H1 (cell line): ENCODE measurements around the gene DKK2. TPM values are rescaled to one million over a fixed set of nuclear protein-coding genes. Genes with fewer than 3 reads are reported as not detected.

Experiments
- CTCF ChIA-PET: fragments of 300-600 bp; sonication (Branson Sonifier 250); formaldehyde crosslinking; loops from one replicate; lab custom pipeline; 2021; ENCODE audit not compliant: partially characterized antibody; lab: Charles Lee
- POLR2A ChIA-PET: fragments of 300-600 bp; sonication (Branson Sonifier 250); formaldehyde crosslinking; loops from one replicate; lab custom pipeline; 2021; ENCODE audit warnings: inconsistent platforms; ENCODE audit not compliant: partially characterized antibody; lab: Charles Lee
- DNase-seq, 2 experiments: peaks; one replicate each; pipeline versions ENCODE4 v3.0.0 to v3.0.0-alpha.2; 2010 to 2022; ENCODE audit warnings: low spot score in 2 of 2, low read depth in 1 of 2, mixed read lengths in 1 of 2
- FAIRE-seq: peaks from 2 replicates; lab custom pipeline; 2011; peaks lifted over from hg19 to GRCh38; lab: Jason Lieb, UNC
- H2AFZ ChIP-seq: 2 replicates; pipeline ENCODE4 v1.8.1; 2012; ENCODE audit warnings: low read length, inconsistent platforms
- H2AK5ac ChIP-seq: 2 replicates; pipeline ENCODE4 v1.6.1; 2013; ENCODE audit warnings: low read depth, low read length
- H2BK120ac ChIP-seq: replicated peaks from 2 replicates; pipeline ENCODE3; 2013; ENCODE audit warnings: low read depth, low read length, inconsistent platforms
- H2BK12ac ChIP-seq: 2 replicates; pipeline ENCODE4 v1.6.1; 2013; ENCODE audit warnings: low read depth, low read length
- H2BK15ac ChIP-seq: 2 replicates; pipeline ENCODE4 v1.6.1; 2013; ENCODE audit warnings: low read length
- H2BK20ac ChIP-seq: 2 replicates; pipeline ENCODE4 v1.6.1; 2013; ENCODE audit warnings: low read length
- H2BK5ac ChIP-seq: 2 replicates; pipeline ENCODE4 v1.6.1; 2013; ENCODE audit warnings: low read depth, low read length
- H3K14ac ChIP-seq: 2 replicates; pipeline ENCODE4 v1.6.1; 2013; ENCODE audit warnings: inconsistent platforms; ENCODE audit not compliant: insufficient read length
- H3K18ac ChIP-seq: 2 replicates; pipeline ENCODE4 v1.6.1; 2013; ENCODE audit warnings: low read length; ENCODE audit errors: extremely low read depth
- H3K23ac ChIP-seq: 2 replicates; pipeline ENCODE4 v1.6.1; 2013; ENCODE audit warnings: inconsistent platforms; ENCODE audit not compliant: insufficient read length
- H3K23me2 ChIP-seq: 2 replicates; pipeline ENCODE4 v1.6.1; 2013; ENCODE audit warnings: low read depth, low read length
- H3K27ac ChIP-seq: 2 replicates; pipeline ENCODE4 v1.6.1; 2011; ENCODE audit warnings: low read depth, low read length, inconsistent platforms
- H3K27me3 ChIP-seq, 4 experiments: replicated peaks in 1 of 4; 1 replicate in 1 of 4; 2 replicates in 3 of 4; pipeline versions ENCODE4 v1.6.1 to v1.8.1; 2011 to 2013; ENCODE audit warnings: low read length in 3 of 4, mild to moderate bottlenecking in 3 of 4, inconsistent platforms in 2 of 4, mixed read lengths in 2 of 4, moderate library complexity in 1 of 4; ENCODE audit not compliant: control insufficient read depth in 3 of 4, insufficient read depth in 3 of 4; ENCODE audit errors: extremely low read depth in 1 of 4
- H3K36me3 ChIP-seq, 4 experiments: 2 replicates each; pipeline versions ENCODE4 v1.6.1 to v1.8.1; 2011 to 2013; ENCODE audit warnings: mild to moderate bottlenecking in 4 of 4, low read length in 3 of 4, moderate library complexity in 2 of 4, control low read depth in 1 of 4, inconsistent platforms in 1 of 4; ENCODE audit not compliant: insufficient read depth in 4 of 4, control insufficient read depth in 2 of 4
- H3K4ac ChIP-seq: replicated peaks from 2 replicates; pipeline ENCODE3; 2013; ENCODE audit warnings: low read length, low read depth, mixed read lengths, inconsistent platforms; ENCODE audit not compliant: insufficient read length
- H3K4me1 ChIP-seq, 4 experiments: replicated peaks in 1 of 4; 1 replicate in 1 of 4; 2 replicates in 3 of 4; pipeline versions ENCODE4 v1.6.1 to v1.8.1; 2011 to 2013; ENCODE audit warnings: low read length in 3 of 4, inconsistent platforms in 2 of 4, mixed read lengths in 1 of 4; ENCODE audit not compliant: insufficient read depth in 4 of 4, control insufficient read depth in 3 of 4
- H3K4me2 ChIP-seq, 2 experiments: 2 replicates each; pipeline versions ENCODE4 v1.6.1 to v1.8.1; 2011 to 2013; ENCODE audit warnings: low read depth in 2 of 2, low read length in 2 of 2, control low read depth in 1 of 2, inconsistent platforms in 1 of 2, mild to moderate bottlenecking in 1 of 2; ENCODE audit not compliant: insufficient read depth in 1 of 2
- H3K4me3 ChIP-seq, 4 experiments: fragments of 200-600, 300-600 bp in 1 of 4; sonication (generic), shearing (Covaris generic), sonication (Bioruptor Twin) in 1 of 4; 2 replicates each; pipeline versions ENCODE4 v1.5.1 to v1.8.1; 2011 to 2016; ENCODE audit warnings: low read length in 4 of 4, low read depth in 3 of 4, control low read depth in 2 of 4, inconsistent platforms in 2 of 4, mild to moderate bottlenecking in 2 of 4, mixed read lengths in 1 of 4, moderate library complexity in 1 of 4; ENCODE audit not compliant: insufficient read depth in 2 of 4; ENCODE audit errors: extremely low read depth in 1 of 4
- H3K56ac ChIP-seq: replicated peaks from 2 replicates; pipeline ENCODE3; 2013; ENCODE audit warnings: low read depth, mild to moderate bottlenecking, mixed read lengths, low read length, inconsistent platforms; ENCODE audit not compliant: insufficient read length
- H3K79me1 ChIP-seq: 2 replicates; pipeline ENCODE4 v1.6.1; 2013; ENCODE audit warnings: low read depth, low read length, control low read depth
- H3K79me2 ChIP-seq, 2 experiments: 2 replicates each; pipeline versions ENCODE4 v1.6.1 to v1.8.1; 2012 to 2013; ENCODE audit warnings: low read length in 2 of 2, mild to moderate bottlenecking in 2 of 2, inconsistent platforms in 1 of 2; ENCODE audit not compliant: insufficient read depth in 2 of 2, control insufficient read depth in 1 of 2
- H3K9ac ChIP-seq, 4 experiments: replicated peaks in 1 of 4; 1 replicate in 1 of 4; 2 replicates in 3 of 4; pipeline versions ENCODE4 v1.6.1 to v1.8.1; 2011 to 2013; ENCODE audit warnings: low read depth in 3 of 4, low read length in 3 of 4, control low read depth in 2 of 4, mild to moderate bottlenecking in 2 of 4, moderate library complexity in 2 of 4, inconsistent platforms in 1 of 4; ENCODE audit errors: extremely low read depth in 1 of 4
- H3K9me3 ChIP-seq, 2 experiments: 2 replicates each; pipeline versions ENCODE4 v1.6.1 to v1.8.1; 2012 to 2013; ENCODE audit warnings: mild to moderate bottlenecking in 2 of 2, moderate library complexity in 2 of 2, control low read depth in 1 of 2, inconsistent platforms in 1 of 2, low read depth in 1 of 2, low read length in 1 of 2, mixed read lengths in 1 of 2; ENCODE audit not compliant: insufficient read depth in 2 of 2
- H4K20me1 ChIP-seq, 2 experiments: replicated peaks in 1 of 2; 2 replicates each; pipeline versions ENCODE3 to v1.8.1; 2011 to 2013; ENCODE audit warnings: inconsistent platforms in 2 of 2, low read length in 2 of 2, mild to moderate bottlenecking in 1 of 2; ENCODE audit not compliant: insufficient read depth in 2 of 2, control insufficient read depth in 1 of 2
- H4K5ac ChIP-seq: 2 replicates; pipeline ENCODE4 v1.6.1; 2013; ENCODE audit warnings: low read length, low read depth, mixed read lengths, inconsistent platforms; ENCODE audit not compliant: insufficient read length
- H4K8ac ChIP-seq: 2 replicates; pipeline ENCODE4 v1.8.0; 2013; ENCODE audit warnings: mild to moderate bottlenecking, moderate library complexity, low read length, inconsistent platforms; ENCODE audit not compliant: insufficient read depth; ENCODE audit errors: extremely low read depth
- H4K91ac ChIP-seq: replicated peaks from 2 replicates; pipeline ENCODE3; 2013; ENCODE audit warnings: low read length, mixed read lengths, inconsistent platforms; ENCODE audit not compliant: insufficient read length
- NANOG ChIP-seq: IDR thresholded peaks from 2 replicates; pipeline ENCODE4 v1.6.1; 2011; ENCODE audit warnings: low read length, low read depth, mild to moderate bottlenecking, inconsistent platforms; ENCODE audit not compliant: insufficient read depth, poor library complexity, severe bottlenecking
- RFX5 ChIP-seq: IDR thresholded peaks from 2 replicates; pipeline ENCODE4 v1.6.1; 2011; ENCODE audit warnings: low read depth, low read length, improper control_type of control experiment, borderline replicate concordance
- SUZ12 ChIP-seq: fragments of 200-600 bp; sonication (generic); IDR thresholded peaks from 2 replicates; pipeline ENCODE4 v1.6.1; 2012; ENCODE audit warnings: mild to moderate bottlenecking, inconsistent platforms, low read length, moderate library complexity, mixed read lengths
- WGBS, 2 experiments: shearing (Covaris generic) in 1 of 2; methylation state at CpG; one replicate each; pipeline versions ENCODE4 v1.1.6 to v1.1.7; 2013 to 2015; ENCODE audit warnings: low lambda C conversion rate in 2 of 2, mixed read lengths in 2 of 2, inconsistent platforms in 1 of 2, low coverage in 1 of 2, missing lambda C conversion rate in 1 of 2; ENCODE audit not compliant: insufficient replicate concordance in 2 of 2, insufficient coverage in 1 of 2, insufficient read length in 1 of 2; ENCODE audit errors: extremely low coverage in 1 of 2, missing lambda C conversion rate in 1 of 2; 5-methylcytosine and 5-hydroxymethylcytosine counted together
- polyA plus RNA-seq, 7 experiments: library from polyadenylated mRNA; depleted of rRNA in 3 of 7; stranded (reverse) in 5 of 7; unstranded in 2 of 7; fragments of >200 nt in 5 of 7; fragments of 200-250 nt in 2 of 7; gene quantifications; 1 replicate in 5 of 7; 2 replicates in 1 of 7; 4 replicates in 1 of 7; pipeline versions ENCODE4 v1.2.1 to v1.2.3, GENCODE V29; 2011 to 2013; ENCODE audit warnings: missing spikeins in 2 of 7, mixed read lengths in 2 of 7
- total RNA-seq: library from RNA; stranded (reverse); fragmentation: NEBNext Ultra II Directional; extraction: Animal tissue kit (Norgen Biotek cat#: 25700); gene quantifications from 2 replicates; pipeline ENCODE4 v1.2.1, GENCODE V29; 2021

Gene DKK2
- total and polyA plus RNA-seq, 2 of the 8 experiments (the other 6 are each of a cell fraction or from before 2014, with no cell fraction given) = 0.09 to 0.13 TPM

- POLR2A ChIA-PET = no interaction called here
- CTCF ChIA-PET = interaction anchor here (2.3 kb wide), 1 partner anchor 11 kb away, joined by 19 read pairs; no protein-coding TSS in a partner anchor
Observed at GRCh38 chr4:106909486-106910188, 126.5 kb downstream of the DKK2 start.

More at GRCh38 chr4:106909486-106910188, 126.5 kb downstream of the DKK2 start:
- Histone ChIP-seq H3K18ac (no peak overlapping the region), H3K56ac (no peak overlapping the region), H4K5ac (no peak overlapping the region), H3K23me2 (no peaks in the 10 kb centered on the region), H4K20me1 (no peaks in the 10 kb centered on the region), H2BK20ac (no peak overlapping the region), H3K9me3 (no peaks in the 10 kb centered on the region), H3K9ac (no peak overlapping the region), H3K36me3 (no peaks in the 10 kb centered on the region), H3K79me2 (no peaks in the 10 kb centered on the region), H3K79me1 (no peaks in the 10 kb centered on the region), H4K91ac (no peak overlapping the region), H4K8ac (no peak overlapping the region), H3K4me2 (no peak overlapping the region), H2AK5ac (no peak overlapping the region), H2BK5ac (no peak overlapping the region), H3K4me1 (no peaks in the 10 kb centered on the region), H3K4me3 (no peak overlapping the region), H3K4ac (no peak overlapping the region), H2BK15ac (no peak overlapping the region), H3K27ac (no peak overlapping the region), H3K14ac (no peak overlapping the region), H2AFZ (no peak overlapping the region), H3K27me3 (no peaks in the 10 kb centered on the region), H2BK12ac (no peak overlapping the region), H2BK120ac (no peak overlapping the region), H3K23ac (no peak overlapping the region)
- FAIRE-seq = no peak
- WGBS, 2 experiments = 91% methylated on average over 1 of the region's 1 CpG; no CpG with 5 or more reads in 1 of the 2 experiments
- DNase-seq = no peak
- TF ChIP-seq NANOG = no peak
- no peak for TF ChIP-seq SUZ12
- TF ChIP-seq RFX5 = no peak
